ENCODE measurements around the gene TESK2. TPM values are rescaled to one million over a fixed set of nuclear protein-coding genes. Genes with fewer than 3 reads are reported as not detected.
A peak's percentile ranks its signal among the peaks of the same experiment; 100 is the strongest.

Gene TESK2
- total RNA-seq, 1 experiment from 2014 or later = 1.4 TPM

- DNase-seq (ENCODE audit: unreplicated experiment) = no peak
- no peak overlapping the region for H3K4me3 Mint-ChIP-seq (ENCODE audit: unreplicated experiment)
- no peaks in the 10 kb centered on the region for H3K9me3 Mint-ChIP-seq (ENCODE audit: unreplicated experiment)
- CTCF ChIA-PET = interaction anchor here (1.0 to 1.2 kb wide), 2 partner anchors 10 to 15 kb away, joined by 3 to 4 read pairs; no protein-coding TSS in a partner anchor
- no peak overlapping the region for H3K27ac Mint-ChIP-seq (ENCODE audit: low read depth, unreplicated experiment)
- peaks cover 25% of the 10 kb centered on the region for H3K4me1 Mint-ChIP-seq (ENCODE audit: insufficient read depth, unreplicated experiment)
- BruUV-seq (replicated peaks) = no TSS peak
- TF ChIP-seq CTCF (IDR thresholded peaks at IDR 0.05; ENCODE audit: unreplicated experiment) = no peak
- no peaks in the 10 kb centered on the region for H3K27me3 Mint-ChIP-seq (ENCODE audit: insufficient read depth, unreplicated experiment)
- peaks cover 39% of the 10 kb centered on the region for H3K36me3 Mint-ChIP-seq (ENCODE audit: insufficient read depth, unreplicated experiment)
- intact Hi-C loops (cut with micrococcal nuclease) = no loop called here
- POLR2A ChIA-PET = interaction anchor here (0.9 to 1.8 kb wide), 2 partner anchors 42 to 155 kb away, joined by 5 to 10 read pairs; partner anchors contain the start of genes CCDC163 and MMACHC
These were observed 145.9 kb downstream of the TESK2 start for GRCh38 chr1:45345014-45345413.

GRCh38 chr1:45344499-45344898 is 146.5 kb downstream of the TESK2 start:
- no peak for TF ChIP-seq CTCF (IDR thresholded peaks at IDR 0.05; ENCODE audit: unreplicated experiment)
- ChIA-PET POLR2A (interaction anchor here (1.8 kb wide), 1 partner anchor 156 kb away, joined by 10 read pairs; the partner anchor contains the start of genes CCDC163 and MMACHC), CTCF (interaction anchor here (1.0 to 1.4 kb wide), 3 partner anchors 10 to 149 kb away, joined by 3 to 10 read pairs (median 4); no protein-coding TSS in a partner anchor)
- no peak for DNase-seq (ENCODE audit: unreplicated experiment)
- Mint-ChIP-seq H3K4me3 (ENCODE audit: unreplicated experiment) (no peak overlapping the region), H3K27ac (ENCODE audit: low read depth, unreplicated experiment) (no peak overlapping the region), H3K4me1 (ENCODE audit: insufficient read depth, unreplicated experiment) (peaks cover 25% of the 10 kb centered on the region), H3K36me3 (ENCODE audit: insufficient read depth, unreplicated experiment) (peaks cover 41% of the 10 kb centered on the region), H3K27me3 (ENCODE audit: insufficient read depth, unreplicated experiment) (no peaks in the 10 kb centered on the region), H3K9me3 (ENCODE audit: unreplicated experiment) (no peaks in the 10 kb centered on the region)
- intact Hi-C loops (cut with micrococcal nuclease) = no loop called here
- BruUV-seq (replicated peaks) = no TSS peak

GRCh38 chr1:45340816-45341466 is 150.0 kb downstream of the TESK2 start:
- CTCF ChIA-PET = interaction anchor here (0.6 to 5.0 kb wide), 9 partner anchors 8 to 863 kb away, joined by 3 to 51 read pairs (median 4); partner anchors contain the start of genes MMACHC and TESK2
- Mint-ChIP-seq H3K27me3 (ENCODE audit: insufficient read depth, unreplicated experiment) (no peaks in the 10 kb centered on the region), H3K4me1 (ENCODE audit: insufficient read depth, unreplicated experiment) (peaks cover 4% of the 10 kb centered on the region), H3K27ac (ENCODE audit: low read depth, unreplicated experiment) (peak overlapping the region; percentile 93), H3K4me3 (ENCODE audit: unreplicated experiment) (peak overlapping the region; percentile 93), H3K9me3 (ENCODE audit: unreplicated experiment) (no peaks in the 10 kb centered on the region), H3K36me3 (ENCODE audit: insufficient read depth, unreplicated experiment) (peaks cover 33% of the 10 kb centered on the region)
- intact Hi-C loops (cut with micrococcal nuclease) = no loop called here
- no TSS peak for BruUV-seq (replicated peaks)
- TF ChIP-seq CTCF (IDR thresholded peaks at IDR 0.05; ENCODE audit: unreplicated experiment) = no peak
- POLR2A ChIA-PET = interaction anchor here (0.6 to 4.0 kb wide), 26 partner anchors 9 to 1568 kb away, joined by 3 to 115 read pairs (median 10); partner anchors contain the start of genes AKR1A1, ARMH1, CCDC163 and EIF2B3
- peak; percentile 25 for DNase-seq (ENCODE audit: unreplicated experiment)

GRCh38 chr1:45339789-45340558 is 151.0 kb downstream of the TESK2 start, which contains the start of the genes MUTYH and TOE1:
Gene MUTYH (minus strand): TSS chr1:45340440. CDS start chr1:45334505, 5,935 bp downstream.
Gene TOE1 (plus strand): TSS chr1:45340170. CDS start chr1:45340253, 83 bp downstream.
- POLR2A ChIA-PET = interaction anchor here (0.6 to 4.0 kb wide), 32 partner anchors 9 to 844 kb away, joined by 3 to 115 read pairs (median 6); partner anchors contain the start of genes AKR1A1, ARMH1, CCDC163 and EIF2B3
- peaks cover 23% of the 10 kb centered on the region for H3K36me3 Mint-ChIP-seq (ENCODE audit: insufficient read depth, unreplicated experiment)
- peak; percentile 89 for DNase-seq (ENCODE audit: unreplicated experiment)
- intact Hi-C loops (cut with micrococcal nuclease) = loop anchor here (1.0 kb wide), 1 partner anchor 36 kb away; no protein-coding TSS in a partner anchor
- TSS peak; percentile 36 for BruUV-seq (replicated peaks)
- H3K27ac Mint-ChIP-seq (ENCODE audit: low read depth, unreplicated experiment) = peak within 1 kb of the TSS; percentile 93
- no peak for TF ChIP-seq CTCF (IDR thresholded peaks at IDR 0.05; ENCODE audit: unreplicated experiment)
- H3K9me3 Mint-ChIP-seq (ENCODE audit: unreplicated experiment) = no peaks in the 10 kb centered on the region
- peaks cover 4% of the 10 kb centered on the region for H3K4me1 Mint-ChIP-seq (ENCODE audit: insufficient read depth, unreplicated experiment)
- CTCF ChIA-PET = interaction anchor here (0.5 to 5.0 kb wide), 11 partner anchors 9 to 609 kb away, joined by 3 to 51 read pairs (median 4); partner anchors contain the start of genes MMACHC, RNU5D-1 and TESK2
- no peaks in the 10 kb centered on the region for H3K27me3 Mint-ChIP-seq (ENCODE audit: insufficient read depth, unreplicated experiment)
- H3K4me3 Mint-ChIP-seq (ENCODE audit: unreplicated experiment) = peak within 1 kb of the TSS; percentile 93
